Measurements from ENCODE around the gene ADGRF1. TPM values are rescaled to one million over a fixed set of nuclear protein-coding genes. Genes with fewer than 3 reads are reported as not detected.
A peak's percentile ranks its signal among the peaks of the same experiment; 100 is the strongest.
"Not testable (repeated sequence)": the region's sequence is repeated elsewhere in the genome, so short reads cannot be mapped to it uniquely, and the experiment has no call there.

The ADGRF1 gene
- total RNA-seq, 1 experiment from 2014 or later: 39.6 TPM

GRCh38 chr6:46993846-46994245 lies 48.3 kb downstream of the ADGRF1 start (continued):
- no peak for TF ChIP-seq POLR2A (IDR thresholded peaks at IDR 0.05; ENCODE audit: borderline replicate concordance, extremely low read depth, insufficient read depth, insufficient read length)
- TF ChIP-seq POLR2AphosphoS5 (IDR thresholded peaks at IDR 0.05; ENCODE audit: low read depth, low read length): peak; percentile 60; the same call in 1 of the 2 replicates
- 0 out of 2 replicates have a peak, but pooled peaks have one; percentile 28 for TF ChIP-seq RAD21 (IDR thresholded peaks at IDR 0.05; ENCODE audit: low read depth)

- BruUV-seq (replicated peaks); DNase-seq (ENCODE audit: low read depth, low spot score); H3K27me3 ChIP-seq (ENCODE audit: insufficient read depth, low read length); H3K27ac ChIP-seq (ENCODE audit: low read depth, low read length); POLR2A ChIA-PET; ATAC-seq; H3K4me3 ChIP-seq (replicated peaks in 1 of 2; ENCODE audit: low read depth in 1 of 2, low read length in 2 of 2); H3K9ac ChIP-seq (ENCODE audit: low read length); H3K79me2 ChIP-seq (ENCODE audit: insufficient read depth, low read length); H3K9me2 ChIP-seq (ENCODE audit: insufficient read depth); H3K4me2 ChIP-seq (ENCODE audit: low read length); H3K36me3 ChIP-seq (ENCODE audit: control insufficient read depth in 1 of 2, insufficient read depth in 2 of 2, low read length in 2 of 2); H3K9me3 ChIP-seq (ENCODE audit: control insufficient read depth in 1 of 2, insufficient read depth in 1 of 2, low read depth in 1 of 2, low read length in 2 of 2); H2AFZ ChIP-seq (ENCODE audit: low read depth, low read length, poor library complexity, severe bottlenecking); H4K20me1 ChIP-seq (ENCODE audit: insufficient read depth); CTCF ChIA-PET; RAD21 ChIA-PET (ENCODE audit: low non-redundant PET in 1 of 2, low total read pairs in 2 of 2, uncharacterized antibody in 2 of 2, unreplicated experiment in 2 of 2): not testable (repeated sequence)
- intact Hi-C loops (cut with micrococcal nuclease): loop anchor here (10.0 kb wide), 2 partner anchors 498 to 898 kb away; partner anchors contain the start of gene RCAN2
- H3K4me1 ChIP-seq (ENCODE audit: control insufficient read depth in 1 of 2, insufficient read depth in 2 of 2, low read length in 2 of 2): peaks cover 15 to 56% of the 10 kb centered on the region in 2 experiments
Measured at GRCh38 chr6:46992391-46992790, 49.7 kb downstream of the ADGRF1 start.

GRCh38 chr6:46990818-46991510 lies 51.2 kb downstream of the ADGRF1 start:
- intact Hi-C loops (cut with micrococcal nuclease): loop anchor here (1.0 to 10.0 kb wide), 8 partner anchors 56 to 1061 kb away; partner anchors contain the start of gene RCAN2
- H3K9ac ChIP-seq (ENCODE audit: low read length); BruUV-seq (replicated peaks); H3K9me3 ChIP-seq (ENCODE audit: control insufficient read depth in 1 of 2, insufficient read depth in 1 of 2, low read depth in 1 of 2, low read length in 2 of 2); H3K79me2 ChIP-seq (ENCODE audit: insufficient read depth, low read length); H3K27ac ChIP-seq (ENCODE audit: low read depth, low read length); POLR2A ChIA-PET; H3K9me2 ChIP-seq (ENCODE audit: insufficient read depth); H3K4me3 ChIP-seq (replicated peaks in 1 of 2; ENCODE audit: low read depth in 1 of 2, low read length in 2 of 2); H4K20me1 ChIP-seq (ENCODE audit: insufficient read depth); H3K27me3 ChIP-seq (ENCODE audit: insufficient read depth, low read length); H3K36me3 ChIP-seq (ENCODE audit: control insufficient read depth in 1 of 2, insufficient read depth in 2 of 2, low read length in 2 of 2): not testable (repeated sequence)
- CTCF ChIA-PET: interaction anchor here (0.6 to 2.7 kb wide), 4 partner anchors 56 to 1064 kb away, joined by 3 to 18 read pairs (median 4); no protein-coding TSS in a partner anchor
- peak; percentile 74 for DNase-seq (ENCODE audit: low read depth, low spot score)
- H3K4me2 ChIP-seq (ENCODE audit: low read length): peak overlapping the region; percentile 38; the same call in 1 of the 2 replicates
- peaks cover 15 to 41% of the 10 kb centered on the region in 2 experiments for H3K4me1 ChIP-seq (ENCODE audit: control insufficient read depth in 1 of 2, insufficient read depth in 2 of 2, low read length in 2 of 2)
- 0 out of 2 replicates have a peak, but pooled peaks have one; percentile 11 for TF ChIP-seq CEBPB (IDR thresholded peaks at IDR 0.05; ENCODE audit: low read depth)
- 0 out of 2 replicates have a peak, but pooled peaks have one; percentile 35 for TF ChIP-seq CBX3 (IDR thresholded peaks at IDR 0.05; ENCODE audit: low read depth)
- TF ChIP-seq RAD21 (IDR thresholded peaks at IDR 0.05; ENCODE audit: low read depth): peak; percentile 92
- peak; percentile 59 to 83 (median 71) for TF ChIP-seq CTCF (IDR thresholded peaks at IDR 0.05 in 2 of 3, conservative IDR thresholded peaks at IDR 0.05 in 1 of 3; ENCODE audit: borderline replicate concordance in 1 of 3, insufficient read depth in 1 of 3, low read depth in 2 of 3, low read length in 2 of 3)
- RAD21 ChIA-PET (ENCODE audit: low non-redundant PET in 1 of 2, low total read pairs in 2 of 2, uncharacterized antibody in 2 of 2, unreplicated experiment in 2 of 2): interaction anchor here in 1 of 2 experiments (0.5 to 1.3 kb wide), 3 partner anchors 56 to 341 kb away, joined by 3 to 5 read pairs (median 3); no protein-coding TSS in a partner anchor
- peak; percentile 50 for ATAC-seq
- H2AFZ ChIP-seq (ENCODE audit: low read depth, low read length, poor library complexity, severe bottlenecking): peak overlapping the region; percentile 81
